WTC11 (cell line): ENCODE measurements around the gene SUPV3L1.

ENCODE experiments used
- ATF3 ChIP-seq: sonication (generic); formaldehyde crosslinking; conservative IDR thresholded peaks from 2 replicates; pipeline ENCODE4 v1.8.1; 2022; ENCODE audit warnings: mild to moderate bottlenecking, missing genetic modification reagents
- JAZF1 ChIP-seq: fragments of 250-450 bp; sonication (Bioruptor Pico); IDR thresholded peaks from 2 replicates; pipeline ENCODE4 v1.9.0; 2021; ENCODE audit warnings: moderate library complexity, mild to moderate bottlenecking, inconsistent platforms
- TP53 ChIP-seq: sonication (generic); formaldehyde crosslinking; IDR thresholded peaks from 2 replicates; pipeline ENCODE4 v1.8.1; 2023; ENCODE audit warnings: mild to moderate bottlenecking, missing genetic modification reagents

GRCh38 chr10:69230128-69230527, 50.1 kb downstream of the SUPV3L1 start:
- TF ChIP-seq TP53 (CRISPR knock-in tag) (no peak), JAZF1 (CRISPR knock-in tag) (no peak), ATF3 (CRISPR knock-in tag) (no peak)
